ENCODE data around the gene JADE3. TPM values are rescaled to one million over a fixed set of nuclear protein-coding genes. Genes with fewer than 3 reads are reported as not detected.

Gene JADE3
- total RNA-seq, 2 donors from 2014 or later: 0.43 to 1.1 TPM

GRCh38 chrX:46992070-46992469, 79.8 kb downstream of the JADE3 start:
- H3K9me3 Mint-ChIP-seq: no peaks in the 10 kb centered on the region
- no peak overlapping the region for H3K27ac Mint-ChIP-seq
- no peak overlapping the region for H3K4me3 Mint-ChIP-seq
- DNase-seq (ENCODE audit: low spot score) (no peak), ATAC-seq (no peak)
- H3K27me3 Mint-ChIP-seq: peaks cover 0 to 18% of the 10 kb centered on the region in 2 donors
- no peaks in the 10 kb centered on the region for H3K4me1 Mint-ChIP-seq (ENCODE audit: low read depth in 2 of 2)
- H3K36me3 Mint-ChIP-seq: no peaks in the 10 kb centered on the region

- H3K27ac Mint-ChIP-seq: no peak overlapping the region
- H3K36me3 Mint-ChIP-seq: no peaks in the 10 kb centered on the region
- no peak for DNase-seq (ENCODE audit: low spot score)
- no peak overlapping the region for H3K4me3 Mint-ChIP-seq
- H3K4me1 Mint-ChIP-seq (ENCODE audit: low read depth in 2 of 2): no peaks in the 10 kb centered on the region
- H3K27me3 Mint-ChIP-seq: peaks cover 0 to 18% of the 10 kb centered on the region in 2 donors
- no peak for ATAC-seq
- no peaks in the 10 kb centered on the region for H3K9me3 Mint-ChIP-seq
Observed at GRCh38 chrX:46994096-46994495, 81.9 kb downstream of the JADE3 start.

GRCh38 chrX:47012131-47012530, 99.9 kb downstream of the JADE3 start:
- no peak for ATAC-seq
- H3K27me3 Mint-ChIP-seq: peaks cover 0 to 16% of the 10 kb centered on the region in 2 donors

GRCh38 chrX:47026198-47026597, 114.0 kb downstream of the JADE3 start:
- H3K27ac Mint-ChIP-seq: no peak overlapping the region
- peaks cover 0 to 13% of the 10 kb centered on the region in 2 donors for H3K27me3 Mint-ChIP-seq
- DNase-seq (ENCODE audit: low spot score): no peak
- no peaks in the 10 kb centered on the region for H3K36me3 Mint-ChIP-seq
- no peaks in the 10 kb centered on the region for H3K4me1 Mint-ChIP-seq (ENCODE audit: low read depth in 2 of 2)
- no peak for ATAC-seq
- H3K4me3 Mint-ChIP-seq: no peak overlapping the region
- H3K9me3 Mint-ChIP-seq: no peaks in the 10 kb centered on the region

More at GRCh38 chrX:47012131-47012530, 99.9 kb downstream of the JADE3 start:
- H3K9me3 Mint-ChIP-seq: no peaks in the 10 kb centered on the region
- no peak overlapping the region for H3K27ac Mint-ChIP-seq
- H3K4me1 Mint-ChIP-seq (ENCODE audit: low read depth in 2 of 2): no peaks in the 10 kb centered on the region
- no peak overlapping the region for H3K4me3 Mint-ChIP-seq
- H3K36me3 Mint-ChIP-seq: no peaks in the 10 kb centered on the region
- DNase-seq (ENCODE audit: low spot score): no peak

- Mint-ChIP-seq H3K4me1 (ENCODE audit: low read depth in 2 of 2) (no peaks in the 10 kb centered on the region), H3K4me3 (no peak overlapping the region), H3K27me3 (peaks cover 0 to 11% of the 10 kb centered on the region in 2 donors), H3K9me3 (no peaks in the 10 kb centered on the region), H3K36me3 (no peaks in the 10 kb centered on the region), H3K27ac (no peak overlapping the region)
- ATAC-seq (no peak), DNase-seq (ENCODE audit: low spot score) (no peak)
Observed at GRCh38 chrX:47030339-47030738, 118.1 kb downstream of the JADE3 start.

- DNase-seq (ENCODE audit: low spot score) (no peak), ATAC-seq (no peak)
- peaks cover 5% of the 10 kb centered on the region for H3K9me3 Mint-ChIP-seq
- H3K27me3 Mint-ChIP-seq: peaks cover 0 to 8% of the 10 kb centered on the region in 2 donors
- peaks cover 14% of the 10 kb centered on the region for H3K36me3 Mint-ChIP-seq
- H3K4me3 Mint-ChIP-seq: no peak overlapping the region
- no peaks in the 10 kb centered on the region for H3K4me1 Mint-ChIP-seq (ENCODE audit: low read depth in 2 of 2)
- no peak overlapping the region for H3K27ac Mint-ChIP-seq
Observed at GRCh38 chrX:47047989-47048388, 135.8 kb downstream of the JADE3 start.

- Mint-ChIP-seq H3K9me3 (no peaks in the 10 kb centered on the region), H3K36me3 (no peaks in the 10 kb centered on the region), H3K4me1 (ENCODE audit: low read depth in 2 of 2) (no peaks in the 10 kb centered on the region), H3K27me3 (peaks cover 0 to 17% of the 10 kb centered on the region in 2 donors), H3K27ac (no peak overlapping the region), H3K4me3 (no peak overlapping the region)
- DNase-seq (ENCODE audit: low spot score) (no peak), ATAC-seq (no peak)
Observed at GRCh38 chrX:47059142-47059874, 147.1 kb downstream of the JADE3 start.

GRCh38 chrX:47060708-47061107, 148.5 kb downstream of the JADE3 start:
- Mint-ChIP-seq H3K27ac (no peak overlapping the region), H3K4me1 (ENCODE audit: low read depth in 2 of 2) (no peaks in the 10 kb centered on the region), H3K27me3 (peaks cover 0 to 18% of the 10 kb centered on the region in 2 donors), H3K9me3 (no peaks in the 10 kb centered on the region), H3K4me3 (no peak overlapping the region), H3K36me3 (no peaks in the 10 kb centered on the region)
- DNase-seq (ENCODE audit: low spot score) (no peak), ATAC-seq (no peak)

GRCh38 chrX:47061238-47061919, 149.2 kb downstream of the JADE3 start:
- H3K36me3 Mint-ChIP-seq: no peaks in the 10 kb centered on the region
- no peaks in the 10 kb centered on the region for H3K4me1 Mint-ChIP-seq (ENCODE audit: low read depth in 2 of 2)
- ATAC-seq: no peak
- H3K27me3 Mint-ChIP-seq: peaks cover 0 to 16% of the 10 kb centered on the region in 2 donors
- DNase-seq (ENCODE audit: low spot score): no peak
- H3K27ac Mint-ChIP-seq: no peak overlapping the region
- no peak overlapping the region for H3K4me3 Mint-ChIP-seq
- H3K9me3 Mint-ChIP-seq: no peaks in the 10 kb centered on the region

GRCh38 chrX:47063179-47063578, 151.0 kb downstream of the JADE3 start:
- DNase-seq (ENCODE audit: low spot score): no peak
- no peak for ATAC-seq
- H3K27ac Mint-ChIP-seq: no peak overlapping the region
- H3K27me3 Mint-ChIP-seq: peaks cover 0 to 19% of the 10 kb centered on the region in 2 donors
- no peaks in the 10 kb centered on the region for H3K9me3 Mint-ChIP-seq
- H3K4me3 Mint-ChIP-seq: no peak overlapping the region
- no peaks in the 10 kb centered on the region for H3K4me1 Mint-ChIP-seq (ENCODE audit: low read depth in 2 of 2)
- H3K36me3 Mint-ChIP-seq: no peaks in the 10 kb centered on the region

GRCh38 chrX:47068214-47068613, 156.0 kb downstream of the JADE3 start:
- H3K27me3 Mint-ChIP-seq: peaks cover 0 to 10% of the 10 kb centered on the region in 2 donors
- H3K4me3 Mint-ChIP-seq: no peak overlapping the region
- no peak for DNase-seq (ENCODE audit: low spot score)
- ATAC-seq: no peak
- H3K36me3 Mint-ChIP-seq: no peaks in the 10 kb centered on the region
- H3K27ac Mint-ChIP-seq: no peak overlapping the region
- H3K4me1 Mint-ChIP-seq (ENCODE audit: low read depth in 2 of 2): no peaks in the 10 kb centered on the region
- no peaks in the 10 kb centered on the region for H3K9me3 Mint-ChIP-seq

GRCh38 chrX:47068720-47069119, 156.5 kb downstream of the JADE3 start:
- no peak overlapping the region for H3K4me3 Mint-ChIP-seq
- H3K9me3 Mint-ChIP-seq: no peaks in the 10 kb centered on the region
- no peak for ATAC-seq
- no peaks in the 10 kb centered on the region for H3K4me1 Mint-ChIP-seq (ENCODE audit: low read depth in 2 of 2)
- no peaks in the 10 kb centered on the region for H3K36me3 Mint-ChIP-seq
- peaks cover 0 to 10% of the 10 kb centered on the region in 2 donors for H3K27me3 Mint-ChIP-seq
- H3K27ac Mint-ChIP-seq: no peak overlapping the region
- DNase-seq (ENCODE audit: low spot score): no peak

- Mint-ChIP-seq H3K4me1 (ENCODE audit: low read depth in 2 of 2) (no peaks in the 10 kb centered on the region), H3K27ac (no peak within 1 kb of the TSS), H3K9me3 (no peaks in the 10 kb centered on the region), H3K36me3 (no peaks in the 10 kb centered on the region), H3K27me3 (peaks cover 0 to 12% of the 10 kb centered on the region in 2 donors), H3K4me3 (no peak within 1 kb of the TSS)
- DNase-seq (ENCODE audit: low spot score) (no peak), ATAC-seq (no peak)
Observed at GRCh38 chrX:47078129-47079043, 166.2 kb downstream of the JADE3 start, which contains the start of gene RGN. TSS of gene RGN (plus strand) at chrX:47078443. CDS start at chrX:47081145, 2,702 bp downstream.

Measured in natural killer cell treated with Interleukin-12 subunit alpha and Interleukin-12 subunit beta and Interleukin-15 and Interleukin-18, amount 100 ng/mL, for 72 hours (primary cell).